Stimulated activated CD8-positive, alpha-beta memory T cell treated with anti-CD3 and anti-CD28 coated beads, Interleukin-7, amount 100 ng/mL, for 1 hour (primary cell): Measurements from ENCODE around the gene POC1B.

Experiments
- DNase-seq, 2 donors: peaks; one replicate each; pipeline ENCODE4 v3.0.0-alpha.2; 2020; ENCODE audit warnings: low read depth in 2 of 2

Gene POC1B

GRCh38 chr12:89389755-89390661 lies 135.8 kb downstream of the POC1B start:
- no peak for DNase-seq

GRCh38 chr12:89386138-89386537 lies 139.7 kb downstream of the POC1B start:
- no peak for DNase-seq

- DNase-seq: no peak
These were observed 141.0 kb downstream of the POC1B start for GRCh38 chr12:89384807-89385206.

GRCh38 chr12:89384050-89384758 lies 141.6 kb downstream of the POC1B start:
- DNase-seq: no peak

- no peak for DNase-seq
These were observed 142.4 kb downstream of the POC1B start for GRCh38 chr12:89383235-89384049.

GRCh38 chr12:89382328-89382727 lies 143.5 kb downstream of the POC1B start:
- no peak for DNase-seq

- DNase-seq: no peak
These were observed 145.9 kb downstream of the POC1B start for GRCh38 chr12:89379839-89380467.

- DNase-seq: no peak
These were observed 146.6 kb downstream of the POC1B start for GRCh38 chr12:89379148-89379838.

GRCh38 chr12:89376844-89377243 lies 149.0 kb downstream of the POC1B start:
- no peak for DNase-seq

- no peak for DNase-seq
These were observed 149.7 kb downstream of the POC1B start for GRCh38 chr12:89376202-89376529.

- no peak for DNase-seq
These were observed 151.9 kb downstream of the POC1B start for GRCh38 chr12:89373763-89374572.

- DNase-seq: no peak
These were observed 153.1 kb downstream of the POC1B start for GRCh38 chr12:89372584-89373370.

- no peak for DNase-seq
These were observed 155.0 kb downstream of the POC1B start for GRCh38 chr12:89370850-89371249.

- no peak for DNase-seq
These were observed 155.4 kb downstream of the POC1B start for GRCh38 chr12:89370421-89370831.
